H1 (cell line): ENCODE results near the gene MAPT. TPM values are rescaled to one million over a fixed set of nuclear protein-coding genes. Genes with fewer than 3 reads are reported as not detected.

Source experiments
- CTCF ChIA-PET: fragments of 300-600 bp; sonication (Branson Sonifier 250); formaldehyde crosslinking; loops from one replicate; lab custom pipeline; 2021; ENCODE audit not compliant: partially characterized antibody; lab: Charles Lee
- POLR2A ChIA-PET: fragments of 300-600 bp; sonication (Branson Sonifier 250); formaldehyde crosslinking; loops from one replicate; lab custom pipeline; 2021; ENCODE audit warnings: inconsistent platforms; ENCODE audit not compliant: partially characterized antibody; lab: Charles Lee
- DNase-seq, 2 experiments: peaks; one replicate each; pipeline versions ENCODE4 v3.0.0 to v3.0.0-alpha.2; 2010 to 2022; ENCODE audit warnings: low spot score in 2 of 2, low read depth in 1 of 2, mixed read lengths in 1 of 2
- FAIRE-seq: peaks from 2 replicates; lab custom pipeline; 2011; peaks lifted over from hg19 to GRCh38; lab: Jason Lieb, UNC
- H2AFZ ChIP-seq: 2 replicates; pipeline ENCODE4 v1.8.1; 2012; ENCODE audit warnings: low read length, inconsistent platforms
- H2AK5ac ChIP-seq: 2 replicates; pipeline ENCODE4 v1.6.1; 2013; ENCODE audit warnings: low read depth, low read length
- H2BK120ac ChIP-seq: replicated peaks from 2 replicates; pipeline ENCODE3; 2013; ENCODE audit warnings: low read depth, low read length, inconsistent platforms
- H2BK12ac ChIP-seq: 2 replicates; pipeline ENCODE4 v1.6.1; 2013; ENCODE audit warnings: low read depth, low read length
- H2BK15ac ChIP-seq: 2 replicates; pipeline ENCODE4 v1.6.1; 2013; ENCODE audit warnings: low read length
- H2BK20ac ChIP-seq: 2 replicates; pipeline ENCODE4 v1.6.1; 2013; ENCODE audit warnings: low read length
- H2BK5ac ChIP-seq: 2 replicates; pipeline ENCODE4 v1.6.1; 2013; ENCODE audit warnings: low read depth, low read length
- H3K14ac ChIP-seq: 2 replicates; pipeline ENCODE4 v1.6.1; 2013; ENCODE audit warnings: inconsistent platforms; ENCODE audit not compliant: insufficient read length
- H3K18ac ChIP-seq: 2 replicates; pipeline ENCODE4 v1.6.1; 2013; ENCODE audit warnings: low read length; ENCODE audit errors: extremely low read depth
- H3K23ac ChIP-seq: 2 replicates; pipeline ENCODE4 v1.6.1; 2013; ENCODE audit warnings: inconsistent platforms; ENCODE audit not compliant: insufficient read length
- H3K23me2 ChIP-seq: 2 replicates; pipeline ENCODE4 v1.6.1; 2013; ENCODE audit warnings: low read depth, low read length
- H3K27ac ChIP-seq: 2 replicates; pipeline ENCODE4 v1.6.1; 2011; ENCODE audit warnings: low read depth, low read length, inconsistent platforms
- H3K27me3 ChIP-seq, 4 experiments: replicated peaks in 1 of 4; 1 replicate in 1 of 4; 2 replicates in 3 of 4; pipeline versions ENCODE4 v1.6.1 to v1.8.1; 2011 to 2013; ENCODE audit warnings: low read length in 3 of 4, mild to moderate bottlenecking in 3 of 4, inconsistent platforms in 2 of 4, mixed read lengths in 2 of 4, moderate library complexity in 1 of 4; ENCODE audit not compliant: control insufficient read depth in 3 of 4, insufficient read depth in 3 of 4; ENCODE audit errors: extremely low read depth in 1 of 4
- H3K36me3 ChIP-seq, 4 experiments: 2 replicates each; pipeline versions ENCODE4 v1.6.1 to v1.8.1; 2011 to 2013; ENCODE audit warnings: mild to moderate bottlenecking in 4 of 4, low read length in 3 of 4, moderate library complexity in 2 of 4, control low read depth in 1 of 4, inconsistent platforms in 1 of 4; ENCODE audit not compliant: insufficient read depth in 4 of 4, control insufficient read depth in 2 of 4
- H3K4ac ChIP-seq: replicated peaks from 2 replicates; pipeline ENCODE3; 2013; ENCODE audit warnings: low read length, low read depth, mixed read lengths, inconsistent platforms; ENCODE audit not compliant: insufficient read length
- H3K4me1 ChIP-seq, 4 experiments: replicated peaks in 1 of 4; 1 replicate in 1 of 4; 2 replicates in 3 of 4; pipeline versions ENCODE4 v1.6.1 to v1.8.1; 2011 to 2013; ENCODE audit warnings: low read length in 3 of 4, inconsistent platforms in 2 of 4, mixed read lengths in 1 of 4; ENCODE audit not compliant: insufficient read depth in 4 of 4, control insufficient read depth in 3 of 4
- H3K4me2 ChIP-seq, 2 experiments: 2 replicates each; pipeline versions ENCODE4 v1.6.1 to v1.8.1; 2011 to 2013; ENCODE audit warnings: low read depth in 2 of 2, low read length in 2 of 2, control low read depth in 1 of 2, inconsistent platforms in 1 of 2, mild to moderate bottlenecking in 1 of 2; ENCODE audit not compliant: insufficient read depth in 1 of 2
- H3K4me3 ChIP-seq, 4 experiments: fragments of 200-600, 300-600 bp in 1 of 4; sonication (generic), shearing (Covaris generic), sonication (Bioruptor Twin) in 1 of 4; 2 replicates each; pipeline versions ENCODE4 v1.5.1 to v1.8.1; 2011 to 2016; ENCODE audit warnings: low read length in 4 of 4, low read depth in 3 of 4, control low read depth in 2 of 4, inconsistent platforms in 2 of 4, mild to moderate bottlenecking in 2 of 4, mixed read lengths in 1 of 4, moderate library complexity in 1 of 4; ENCODE audit not compliant: insufficient read depth in 2 of 4; ENCODE audit errors: extremely low read depth in 1 of 4
- H3K56ac ChIP-seq: replicated peaks from 2 replicates; pipeline ENCODE3; 2013; ENCODE audit warnings: low read depth, mild to moderate bottlenecking, mixed read lengths, low read length, inconsistent platforms; ENCODE audit not compliant: insufficient read length
- H3K79me1 ChIP-seq: 2 replicates; pipeline ENCODE4 v1.6.1; 2013; ENCODE audit warnings: low read depth, low read length, control low read depth
- H3K79me2 ChIP-seq, 2 experiments: 2 replicates each; pipeline versions ENCODE4 v1.6.1 to v1.8.1; 2012 to 2013; ENCODE audit warnings: low read length in 2 of 2, mild to moderate bottlenecking in 2 of 2, inconsistent platforms in 1 of 2; ENCODE audit not compliant: insufficient read depth in 2 of 2, control insufficient read depth in 1 of 2
- H3K9ac ChIP-seq, 4 experiments: replicated peaks in 1 of 4; 1 replicate in 1 of 4; 2 replicates in 3 of 4; pipeline versions ENCODE4 v1.6.1 to v1.8.1; 2011 to 2013; ENCODE audit warnings: low read depth in 3 of 4, low read length in 3 of 4, control low read depth in 2 of 4, mild to moderate bottlenecking in 2 of 4, moderate library complexity in 2 of 4, inconsistent platforms in 1 of 4; ENCODE audit errors: extremely low read depth in 1 of 4
- H3K9me3 ChIP-seq, 2 experiments: 2 replicates each; pipeline versions ENCODE4 v1.6.1 to v1.8.1; 2012 to 2013; ENCODE audit warnings: mild to moderate bottlenecking in 2 of 2, moderate library complexity in 2 of 2, control low read depth in 1 of 2, inconsistent platforms in 1 of 2, low read depth in 1 of 2, low read length in 1 of 2, mixed read lengths in 1 of 2; ENCODE audit not compliant: insufficient read depth in 2 of 2
- H4K20me1 ChIP-seq, 2 experiments: replicated peaks in 1 of 2; 2 replicates each; pipeline versions ENCODE3 to v1.8.1; 2011 to 2013; ENCODE audit warnings: inconsistent platforms in 2 of 2, low read length in 2 of 2, mild to moderate bottlenecking in 1 of 2; ENCODE audit not compliant: insufficient read depth in 2 of 2, control insufficient read depth in 1 of 2
- H4K5ac ChIP-seq: 2 replicates; pipeline ENCODE4 v1.6.1; 2013; ENCODE audit warnings: low read length, low read depth, mixed read lengths, inconsistent platforms; ENCODE audit not compliant: insufficient read length
- H4K8ac ChIP-seq: 2 replicates; pipeline ENCODE4 v1.8.0; 2013; ENCODE audit warnings: mild to moderate bottlenecking, moderate library complexity, low read length, inconsistent platforms; ENCODE audit not compliant: insufficient read depth; ENCODE audit errors: extremely low read depth
- H4K91ac ChIP-seq: replicated peaks from 2 replicates; pipeline ENCODE3; 2013; ENCODE audit warnings: low read length, mixed read lengths, inconsistent platforms; ENCODE audit not compliant: insufficient read length
- CREB1 ChIP-seq: IDR thresholded peaks from 2 replicates; pipeline ENCODE4 v1.6.1; 2012; ENCODE audit warnings: inconsistent platforms
- FOSL1 ChIP-seq: IDR thresholded peaks from 2 replicates; pipeline ENCODE4 v1.6.1; 2011; ENCODE audit warnings: mild to moderate bottlenecking, low read depth, low read length, moderate library complexity; ENCODE audit not compliant: insufficient read depth
- JUN ChIP-seq: IDR thresholded peaks from 2 replicates; pipeline ENCODE4 v1.6.1; 2011; ENCODE audit warnings: low read depth, mild to moderate bottlenecking, improper control_type of control experiment, low read length
- JUND ChIP-seq: IDR thresholded peaks from 2 replicates; pipeline ENCODE4 v1.6.1; 2011; ENCODE audit warnings: mild to moderate bottlenecking, improper control_type of control experiment, low read length
- POU5F1 ChIP-seq: IDR thresholded peaks from 2 replicates; pipeline ENCODE4 v1.6.1; 2011; ENCODE audit warnings: low read depth, mild to moderate bottlenecking, low read length, moderate library complexity
- SIRT6 ChIP-seq: IDR thresholded peaks from one replicate; pipeline ENCODE4 v1.7.1; 2012; ENCODE audit warnings: low read length, inconsistent platforms
- SP2 ChIP-seq: IDR thresholded peaks from 2 replicates; pipeline ENCODE4 v1.6.1; 2012; ENCODE audit warnings: mild to moderate bottlenecking, low read length, inconsistent platforms
- WGBS, 2 experiments: shearing (Covaris generic) in 1 of 2; methylation state at CpG; one replicate each; pipeline versions ENCODE4 v1.1.6 to v1.1.7; 2013 to 2015; ENCODE audit warnings: low lambda C conversion rate in 2 of 2, mixed read lengths in 2 of 2, inconsistent platforms in 1 of 2, low coverage in 1 of 2, missing lambda C conversion rate in 1 of 2; ENCODE audit not compliant: insufficient replicate concordance in 2 of 2, insufficient coverage in 1 of 2, insufficient read length in 1 of 2; ENCODE audit errors: extremely low coverage in 1 of 2, missing lambda C conversion rate in 1 of 2; 5-methylcytosine and 5-hydroxymethylcytosine counted together
- polyA plus RNA-seq, 7 experiments: library from polyadenylated mRNA; depleted of rRNA in 3 of 7; stranded (reverse) in 5 of 7; unstranded in 2 of 7; fragments of >200 nt in 5 of 7; fragments of 200-250 nt in 2 of 7; gene quantifications; 1 replicate in 5 of 7; 2 replicates in 1 of 7; 4 replicates in 1 of 7; pipeline versions ENCODE4 v1.2.1 to v1.2.3, GENCODE V29; 2011 to 2013; ENCODE audit warnings: missing spikeins in 2 of 7, mixed read lengths in 2 of 7
- total RNA-seq: library from RNA; stranded (reverse); fragmentation: NEBNext Ultra II Directional; extraction: Animal tissue kit (Norgen Biotek cat#: 25700); gene quantifications from 2 replicates; pipeline ENCODE4 v1.2.1, GENCODE V29; 2021

MAPT gene
- total and polyA plus RNA-seq, 2 of the 8 experiments (the other 6 are each of a cell fraction or from before 2014, with no cell fraction given): 0.54 to 1.7 TPM

- no peak for FAIRE-seq
- POLR2A ChIA-PET: no interaction called here
- no peak overlapping the region for H2BK120ac ChIP-seq
Measured at GRCh38 chr17:45854209-45854608, 40.1 kb upstream of the MAPT start.

More at GRCh38 chr17:45854209-45854608, 40.1 kb upstream of the MAPT start:
- Histone ChIP-seq H3K4ac (no peak overlapping the region), H2BK20ac (no peak overlapping the region), H3K36me3 (no peaks in the 10 kb centered on the region), H3K4me3 (no peak overlapping the region), H2AFZ (no peak overlapping the region), H2BK15ac (no peak overlapping the region), H3K4me1 (0 out of 7 replicates have a peak, but pooled peaks cover 0 to 3% (median 0%) of the 10 kb centered on the region in 4 experiments), H3K4me2 (no peak overlapping the region), H2AK5ac (no peak overlapping the region), H3K9me3 (no peaks in the 10 kb centered on the region), H3K14ac (no peak overlapping the region), H2BK5ac (no peak overlapping the region), H3K27me3 (peaks cover 0 to 4% (median 0%) of the 10 kb centered on the region in 4 experiments; a peak in 2 of 7 replicates), H3K79me2 (no peaks in the 10 kb centered on the region), H4K20me1 (peaks cover 0 to 3% of the 10 kb centered on the region in 2 experiments), H3K9ac (no peak overlapping the region), H3K23ac (no peak overlapping the region), H3K79me1 (no peaks in the 10 kb centered on the region), H2BK12ac (no peak overlapping the region), H3K23me2 (no peaks in the 10 kb centered on the region), H3K56ac (no peak overlapping the region), H4K91ac (no peak overlapping the region), H3K27ac (no peak overlapping the region), H4K5ac (no peak overlapping the region), H4K8ac (no peak overlapping the region), H3K18ac (no peak overlapping the region)
- CTCF ChIA-PET: interaction anchor here (0.7 to 2.0 kb wide), 7 partner anchors 10 to 214 kb away, joined by 3 to 6 read pairs (median 3); partner anchors contain the start of gene CRHR1
- 86% methylated on average over 9 of the region's 9 CpGs; no CpG with 5 or more reads in 1 of the 2 experiments for WGBS, 2 experiments
- DNase-seq: no peak
- no peak for TF ChIP-seq SP2
- TF ChIP-seq SIRT6: no peak
- no peak for TF ChIP-seq JUND
- no peak for TF ChIP-seq POU5F1
- TF ChIP-seq JUN: no peak
- TF ChIP-seq FOSL1: no peak
- TF ChIP-seq CREB1: no peak
